Measurements from ENCODE around the gene GSK3A.

The GSK3A gene

GRCh38 chr19:42196011-42197001 is 46.1 kb downstream of the GSK3A start:
- no peak for DNase-seq

- no peak for DNase-seq
These were observed 48.7 kb downstream of the GSK3A start for GRCh38 chr19:42193706-42194105.

- no peak for DNase-seq
These were observed 49.1 kb downstream of the GSK3A start for GRCh38 chr19:42193294-42193693.

- DNase-seq, result no peak
These were observed 50.5 kb downstream of the GSK3A start for GRCh38 chr19:42191855-42192254.

- DNase-seq, result no peak
These were observed 51.1 kb downstream of the GSK3A start for GRCh38 chr19:42191330-42191729.

- DNase-seq, result no peak
These were observed 53.3 kb downstream of the GSK3A start for GRCh38 chr19:42189133-42189532.

GRCh38 chr19:42188665-42189064 is 53.7 kb downstream of the GSK3A start:
- DNase-seq, result no peak

GRCh38 chr19:42185277-42185676 is 57.1 kb downstream of the GSK3A start:
- no peak for DNase-seq

- DNase-seq, result peak; percentile 60
These were observed 58.0 kb downstream of the GSK3A start for GRCh38 chr19:42184401-42184861.
